HG03108 (cell line): ENCODE data around the gene ARMH1.
"Not testable (repeated sequence)": the region's sequence is repeated elsewhere in the genome, so short reads cannot be mapped to it uniquely, and the experiment has no call there.

Experiments used
- ATAC-seq: cut with Tn5 transposase; IDR thresholded peaks from one replicate; pipeline ENCODE4 v1.9.1; 2021; ENCODE audit warnings: moderate library complexity; ENCODE audit not compliant: unreplicated experiment

Gene ARMH1

GRCh38 chr1:44666719-44667118 lies 7.8 kb upstream of the ARMH1 start:
- not testable (repeated sequence) for ATAC-seq

GRCh38 chr1:44670751-44671640 lies 3.5 kb upstream of the ARMH1 start:
- ATAC-seq: no peak

DNA sequence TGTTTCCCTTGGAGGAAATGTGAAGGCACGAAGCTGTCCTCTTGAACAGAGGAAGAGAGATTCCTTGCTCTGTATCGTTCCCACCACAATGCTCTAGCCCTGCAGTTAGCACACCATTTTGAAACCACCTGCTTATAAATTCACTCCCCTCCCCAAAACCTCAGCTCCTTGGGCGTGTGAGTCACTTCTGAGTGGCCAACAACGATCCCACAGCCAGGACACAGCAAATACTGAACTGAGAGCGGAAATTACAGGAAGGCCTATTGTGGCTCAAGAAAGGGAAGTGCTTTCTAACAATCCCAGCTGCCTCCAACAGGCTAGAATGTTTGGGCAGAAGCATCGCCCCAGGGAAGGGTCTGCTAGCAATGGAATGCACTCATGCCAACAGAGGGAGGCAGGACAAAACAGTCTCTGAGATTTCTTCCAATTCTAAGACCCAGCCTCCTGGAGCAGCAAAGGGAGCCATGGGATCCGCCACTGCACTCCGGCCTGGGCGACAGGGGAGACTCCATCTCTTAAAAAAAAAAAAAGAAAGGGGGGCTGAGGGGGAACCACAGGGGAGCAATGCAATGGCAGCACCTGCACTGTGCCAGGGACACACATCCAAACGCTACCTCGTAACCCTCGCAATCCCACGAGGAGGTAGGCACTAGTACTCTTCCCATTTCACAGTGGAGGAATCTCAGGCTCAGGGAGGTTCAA lies 2.1 kb upstream of the ARMH1 start:
- ATAC-seq: no peak

GRCh38 chr1:44672961-44673674 lies 1.4 kb upstream of the ARMH1 start:
- no peak for ATAC-seq

GRCh38 chr1:44673675-44674112 lies 820 bp upstream of the ARMH1 start:
- ATAC-seq: no peak

GRCh38 chr1:44675186-44675585 lies 672 bp downstream of the ARMH1 start:
- no peak for ATAC-seq

DNA sequence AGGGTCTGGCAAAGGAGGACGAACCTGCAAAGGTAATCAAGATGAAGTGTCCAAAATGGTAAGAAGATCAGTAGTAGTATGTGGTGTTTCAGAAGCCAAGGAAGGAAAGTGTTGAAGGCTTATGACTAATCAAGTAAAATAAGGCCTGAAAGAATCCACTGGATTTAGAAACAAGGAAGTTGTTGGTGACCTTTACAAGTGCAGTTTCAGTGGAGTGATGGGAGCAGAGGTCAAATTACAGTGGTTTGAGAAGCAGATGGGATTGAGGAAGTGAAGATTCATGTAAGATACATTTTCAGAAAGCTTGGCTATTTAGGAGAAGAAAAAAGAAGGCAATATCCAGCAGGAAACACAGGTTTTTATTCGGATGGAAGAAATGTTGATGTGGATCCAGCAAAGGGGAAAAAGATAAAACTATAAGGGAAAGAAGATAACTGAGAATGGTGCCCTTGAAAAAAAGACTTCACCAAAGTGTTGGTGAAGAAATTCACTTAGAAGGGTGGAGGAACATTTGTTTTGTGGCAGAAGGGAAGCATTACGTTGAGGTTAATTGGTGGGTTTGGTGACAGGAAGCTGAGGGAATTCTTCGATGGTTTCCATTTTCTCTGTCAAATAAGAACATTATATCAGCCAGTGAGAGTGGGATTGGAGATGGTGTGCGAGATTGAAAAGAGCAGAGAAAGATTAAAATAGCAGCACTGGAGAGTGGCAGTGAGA lies 2.1 kb downstream of the ARMH1 start:
- ATAC-seq: no peak

DNA sequence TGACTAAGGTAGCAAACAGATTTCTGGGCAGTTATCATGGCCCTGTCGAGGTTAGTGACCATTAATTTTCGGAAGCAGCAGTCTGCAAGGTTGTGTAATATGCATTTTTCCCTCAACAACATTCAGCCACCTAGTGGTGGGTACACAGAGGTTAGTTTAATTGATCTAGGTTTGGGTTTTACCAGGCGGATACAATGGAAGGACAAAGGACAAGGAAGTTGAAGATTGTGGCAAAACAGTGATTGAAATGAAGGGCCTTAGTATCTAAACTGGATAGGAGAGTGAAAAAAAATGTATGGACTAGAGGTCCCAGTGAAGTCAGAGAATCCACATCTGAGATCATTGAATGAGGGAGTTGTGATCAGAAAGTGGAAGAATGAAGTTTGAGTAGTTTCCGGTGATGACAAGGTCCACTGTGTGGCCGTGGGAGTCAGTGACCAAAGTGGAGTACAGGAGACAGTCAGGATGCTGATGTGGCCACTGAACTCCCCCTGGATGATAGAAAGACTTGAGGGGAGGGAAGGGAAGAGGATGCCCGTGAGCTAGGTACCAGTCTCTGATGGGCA lies 2.8 kb downstream of the ARMH1 start:
- ATAC-seq: no peak

- no peak for ATAC-seq
These were observed 3.6 kb downstream of the ARMH1 start for GRCh38 chr1:44678120-44678519.

DNA sequence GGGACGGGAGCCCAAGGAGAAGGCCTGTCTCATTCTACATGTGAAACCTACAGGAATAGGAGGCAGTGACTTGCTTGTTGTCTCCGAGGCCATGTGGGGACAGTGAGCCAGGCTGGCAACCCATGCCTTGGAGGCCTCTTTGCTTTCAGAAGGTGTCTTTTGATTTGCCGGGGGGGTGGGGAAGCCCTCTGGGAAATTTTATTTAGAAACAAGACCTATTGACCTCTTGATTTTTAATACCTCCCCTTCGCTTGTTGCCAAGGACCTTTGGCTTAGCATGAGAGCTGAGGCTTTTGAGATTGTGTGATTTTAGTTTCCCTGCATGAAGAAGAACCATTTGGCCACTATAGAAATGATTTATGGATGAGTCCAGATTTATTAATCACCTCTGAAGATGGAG lies 4.1 kb downstream of the ARMH1 start:
- no peak for ATAC-seq

GRCh38 chr1:44679468-44679867 lies 5.0 kb downstream of the ARMH1 start:
- no peak for ATAC-seq

GRCh38 chr1:44681905-44682882 lies 7.7 kb downstream of the ARMH1 start:
- no peak for ATAC-seq

GRCh38 chr1:44682883-44683265 lies 8.4 kb downstream of the ARMH1 start:
- no peak for ATAC-seq

GRCh38 chr1:44684525-44684924 lies 10.0 kb downstream of the ARMH1 start:
- ATAC-seq: peak; percentile 87

DNA sequence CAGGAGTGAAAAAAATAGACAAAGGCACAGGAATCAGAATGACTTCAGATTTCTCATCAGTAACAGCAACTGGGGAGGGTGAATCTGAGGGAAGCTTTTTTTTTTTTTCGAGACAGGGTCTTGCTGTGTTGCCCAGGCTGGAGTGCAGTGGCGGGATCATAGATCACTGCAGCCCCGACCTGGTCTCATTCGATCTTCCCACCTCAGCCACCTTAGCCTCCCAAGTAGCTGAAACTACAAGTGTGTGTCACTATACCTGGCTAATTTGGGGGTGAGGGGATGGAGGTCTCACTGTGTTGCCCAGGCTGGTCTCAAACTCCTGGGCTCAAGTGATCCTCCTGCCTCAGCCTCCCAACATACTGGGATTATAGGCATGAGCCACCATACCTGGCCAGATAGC lies 10.7 kb downstream of the ARMH1 start:
- no peak for ATAC-seq

GRCh38 chr1:44685881-44686280 lies 11.4 kb downstream of the ARMH1 start:
- no peak for ATAC-seq

DNA sequence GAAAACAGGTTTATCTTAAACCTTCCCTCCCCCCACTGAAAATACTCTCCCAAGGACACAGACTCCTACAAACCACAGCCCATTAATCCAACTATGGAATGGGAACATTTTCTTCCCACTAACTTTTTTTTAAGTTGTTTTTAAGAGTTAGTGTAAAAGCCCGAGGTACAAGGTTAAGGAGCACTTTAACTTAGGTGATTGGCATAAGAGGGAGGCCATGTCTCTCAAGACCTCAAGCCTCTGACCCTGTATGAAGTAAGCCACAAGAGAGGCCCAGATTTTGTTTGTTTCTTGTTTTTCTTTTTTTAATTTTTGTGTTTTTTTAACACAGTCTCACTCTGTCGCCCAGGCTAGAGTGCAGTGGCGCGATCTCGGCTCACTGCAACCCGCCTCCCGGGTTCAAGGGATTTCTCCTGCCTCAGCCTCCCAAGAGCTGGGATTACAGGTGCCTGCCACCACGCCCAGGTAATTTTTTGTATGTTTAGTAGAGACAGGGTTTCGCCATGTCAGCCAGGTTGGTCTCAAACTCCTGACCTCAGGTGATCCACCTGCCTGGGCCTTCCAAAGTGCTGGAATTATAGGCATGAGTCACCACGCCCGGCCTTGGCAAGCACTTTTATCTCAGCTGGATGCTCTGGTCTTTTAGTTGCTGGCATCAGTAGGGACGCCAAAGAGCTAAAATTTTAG lies 14.4 kb downstream of the ARMH1 start:
- no peak for ATAC-seq

GRCh38 chr1:44689447-44689765 lies 14.9 kb downstream of the ARMH1 start:
- no peak for ATAC-seq

- ATAC-seq: no peak
These were observed 18.6 kb downstream of the ARMH1 start for GRCh38 chr1:44693159-44693558.
